HEK293 (cell line): Measurements from ENCODE around the gene TOMM40L.
"Not testable (repeated sequence)": the region's sequence is repeated elsewhere in the genome, so short reads cannot be mapped to it uniquely, and the experiment has no call there.

ENCODE experiments used
- CTCF ChIA-PET: fragments of 350-600 bp; formaldehyde crosslinking; extraction: SDS; loops from one replicate; lab custom pipeline; 2021; ENCODE audit warnings: antibody characterized with exemption; lab: Yijun Ruan, JAX
- POLR2A ChIA-PET: fragments of 300-600 bp; formaldehyde crosslinking; extraction: SDS; loops from one replicate; lab custom pipeline; 2020; ENCODE audit warnings: antibody characterized with exemption, inconsistent platforms; lab: Yijun Ruan, JAX
- H3K27ac ChIP-seq: fragments of 200-500 bp; sonication (Bioruptor generic); 2 replicates; pipeline ENCODE4 v1.5.1; 2014; ENCODE audit warnings: low read depth, low read length, control low read depth, inconsistent platforms; ENCODE audit errors: extremely low read depth
- H3K36me3 ChIP-seq, 2 experiments: fragments of 200-500 bp in 1 of 2; sonication (Bioruptor generic) in 1 of 2; 1 replicate in 1 of 2; 2 replicates in 1 of 2; pipeline ENCODE4 v1.5.1; 2014 to 2017; ENCODE audit warnings: inconsistent platforms in 2 of 2, low read length in 2 of 2; ENCODE audit not compliant: control insufficient read depth in 2 of 2, insufficient read depth in 1 of 2
- H3K4me1 ChIP-seq: fragments of 200-500 bp; sonication (Bioruptor generic); 2 replicates; pipeline ENCODE4 v1.5.1; 2014; ENCODE audit warnings: mild to moderate bottlenecking, low read length, inconsistent platforms; ENCODE audit not compliant: control insufficient read depth, insufficient read depth
- H3K4me3 ChIP-seq: 2 replicates; pipeline ENCODE4 v1.5.1; 2011; ENCODE audit warnings: low read depth, mild to moderate bottlenecking, control low read depth, low read length, moderate library complexity
- H3K9me3 ChIP-seq: fragments of 200-500 bp; sonication (Bioruptor generic); 2 replicates; pipeline ENCODE4 v1.5.1; 2014; ENCODE audit warnings: low read depth, low read length, inconsistent platforms; ENCODE audit not compliant: control insufficient read depth, insufficient read depth
- CTCF ChIP-seq: fragments of 450-650 bp; formaldehyde crosslinking; IDR thresholded peaks from 2 replicates; pipeline ENCODE4 v1.5.1; 2016; ENCODE audit warnings: missing biosample characterization, missing genetic modification characterization
- ZBTB20 ChIP-seq: fragments of 450-650 bp; formaldehyde crosslinking; IDR thresholded peaks from 2 replicates; pipeline ENCODE4 v1.5.1; 2016; ENCODE audit warnings: missing biosample characterization, missing genetic modification characterization
- ZEB2 ChIP-seq: fragments of 450-650 bp; formaldehyde crosslinking; IDR thresholded peaks from 2 replicates; pipeline ENCODE4 v1.5.1; 2016; ENCODE audit warnings: missing biosample characterization, missing genetic modification characterization
- ZFP37 ChIP-seq: fragments of 450-650 bp; formaldehyde crosslinking; IDR thresholded peaks from 2 replicates; pipeline ENCODE4 v1.5.1; 2016; ENCODE audit warnings: missing biosample characterization, missing genetic modification characterization
- ZFP69B ChIP-seq: fragments of 450-650 bp; formaldehyde crosslinking; IDR thresholded peaks from 2 replicates; pipeline ENCODE4 v1.5.1; 2016; ENCODE audit warnings: missing biosample characterization, missing genetic modification characterization
- ZNF19 ChIP-seq: fragments of 450-650 bp; formaldehyde crosslinking; IDR thresholded peaks from 2 replicates; pipeline ENCODE4; 2016; ENCODE audit warnings: missing biosample characterization, missing genetic modification characterization, low read depth
- ZNF221 ChIP-seq: fragments of 450-650 bp; formaldehyde crosslinking; IDR thresholded peaks from 2 replicates; pipeline ENCODE4 v1.5.1; 2017; ENCODE audit warnings: missing biosample characterization, missing genetic modification characterization, borderline replicate concordance
- ZNF292 ChIP-seq: fragments of 450-650 bp; formaldehyde crosslinking; IDR thresholded peaks from 2 replicates; pipeline ENCODE4 v1.5.1; 2016; ENCODE audit warnings: low read depth, missing biosample characterization, missing genetic modification characterization, borderline replicate concordance
- ZNF391 ChIP-seq: fragments of 450-650 bp; formaldehyde crosslinking; IDR thresholded peaks from 2 replicates; pipeline ENCODE4 v1.5.1; 2016; ENCODE audit warnings: low read depth, missing biosample characterization, missing genetic modification characterization, borderline replicate concordance
- ZNF488 ChIP-seq: fragments of 450-650 bp; formaldehyde crosslinking; IDR thresholded peaks from 2 replicates; pipeline ENCODE4 v1.5.1; 2016; ENCODE audit warnings: missing biosample characterization, missing genetic modification characterization
- ZNF560 ChIP-seq: fragments of 450-650 bp; formaldehyde crosslinking; IDR thresholded peaks from 2 replicates; pipeline ENCODE4 v1.5.1; 2017; ENCODE audit warnings: missing biosample characterization, missing genetic modification characterization, borderline replicate concordance
- ZNF660 ChIP-seq: fragments of 450-650 bp; IDR thresholded peaks from 2 replicates; pipeline ENCODE4 v1.5.1; 2018; ENCODE audit warnings: missing biosample characterization, mild to moderate bottlenecking, missing genetic modification characterization

The TOMM40L gene

GRCh38 chr1:161250100-161250499, 24.2 kb downstream of the TOMM40L start:
- POLR2A ChIA-PET, H3K27ac ChIP-seq, H3K4me1 ChIP-seq, H3K36me3 ChIP-seq, H3K4me3 ChIP-seq, H3K9me3 ChIP-seq: not testable (repeated sequence)
- CTCF ChIA-PET: interaction anchor here (0.6 to 3.6 kb wide), 4 partner anchors 9 to 260 kb away, joined by 3 to 17 read pairs (median 7); partner anchors contain the start of gene TOMM40L

GRCh38 chr1:161250829-161251228, 25.0 kb downstream of the TOMM40L start:
- H3K9me3 ChIP-seq: no peaks in the 10 kb centered on the region
- ChIA-PET CTCF (interaction anchor here (0.7 to 3.6 kb wide), 3 partner anchors 10 to 24 kb away, joined by 4 to 17 read pairs (median 6); partner anchors contain the start of gene TOMM40L), POLR2A (no interaction called here)
- no peaks in the 10 kb centered on the region for H3K4me1 ChIP-seq
- no peak overlapping the region for H3K27ac ChIP-seq
- H3K4me3 ChIP-seq: no peak overlapping the region
- TF ChIP-seq ZEB2 (tag by site-specific recombination) (no peak), ZNF292 (no peak)
- H3K36me3 ChIP-seq: no peaks in the 10 kb centered on the region

GRCh38 chr1:161251579-161251978, 25.7 kb downstream of the TOMM40L start:
- CTCF ChIA-PET: interaction anchor here (0.6 to 1.1 kb wide), 2 partner anchors 21 to 39 kb away, joined by 4 to 6 read pairs; no protein-coding TSS in a partner anchor

GRCh38 chr1:161255302-161255701, 29.4 kb downstream of the TOMM40L start:
- H3K27ac ChIP-seq, H3K4me3 ChIP-seq, CTCF ChIA-PET, H3K4me1 ChIP-seq, H3K9me3 ChIP-seq, H3K36me3 ChIP-seq, POLR2A ChIA-PET: not testable (repeated sequence)

More at GRCh38 chr1:161251579-161251978, 25.7 kb downstream of the TOMM40L start:
- no peak overlapping the region for H3K27ac ChIP-seq
- H3K9me3 ChIP-seq: no peaks in the 10 kb centered on the region
- no peak for TF ChIP-seq ZNF560 (tag by site-specific recombination)
- TF ChIP-seq ZBTB20 (tag by site-specific recombination): no peak
- TF ChIP-seq ZNF391 (tag by site-specific recombination): no peak
- no peak for TF ChIP-seq ZFP37 (tag by site-specific recombination)
- no peak for TF ChIP-seq CTCF
- TF ChIP-seq ZNF660 (tag by site-specific recombination): no peak
- no peak for TF ChIP-seq ZNF19
- no peak for TF ChIP-seq ZNF488 (tag by site-specific recombination)
- no peak for TF ChIP-seq ZFP69B (tag by site-specific recombination)
- TF ChIP-seq ZNF221 (tag by site-specific recombination): no peak
- POLR2A ChIA-PET: no interaction called here
- no peaks in the 10 kb centered on the region for H3K36me3 ChIP-seq
- no peaks in the 10 kb centered on the region for H3K4me1 ChIP-seq
- no peak overlapping the region for H3K4me3 ChIP-seq

- H3K4me3 ChIP-seq, H3K9me3 ChIP-seq, POLR2A ChIA-PET, H3K36me3 ChIP-seq, H3K4me1 ChIP-seq, H3K27ac ChIP-seq: not testable (repeated sequence)
- CTCF ChIA-PET: interaction anchor here (0.9 kb wide), 1 partner anchor 35 kb away, joined by 8 read pairs; no protein-coding TSS in a partner anchor
Measured at GRCh38 chr1:161255955-161256520, 30.2 kb downstream of the TOMM40L start.
